Heart right ventricle (tissue), 16 donors: Measurements from ENCODE around the gene CIROP. TPM values are rescaled to one million over a fixed set of nuclear protein-coding genes. Genes with fewer than 3 reads are reported as not detected.
A peak's percentile ranks its signal among the peaks of the same experiment; 100 is the strongest.

Source experiments
- ATAC-seq, 8 donors: fragments of 200-7000 bp; cut with Tn5 transposase; one replicate each; pipeline ENCODE4 v1.9.1; 2020; ENCODE audit warnings: mild to moderate bottlenecking in 8 of 8, moderate library complexity in 8 of 8, moderate number of reproducible peaks in 1 of 8
- DNase-seq, 2 donors: peaks; one replicate each; pipeline ENCODE4 v3.0.0-alpha.2; 2020
- H3K27ac ChIP-seq, 10 donors: fragments of 200-600 bp; sonication (generic) in 2 of 10; one replicate each; pipeline versions ENCODE4 v1.5.0 to v1.8.0; 2020 to 2022; ENCODE audit warnings: mild to moderate bottlenecking in 3 of 10
- H3K27me3 ChIP-seq, 7 donors: fragments of 200-600 bp; one replicate each; pipeline ENCODE4 v1.8.0; 2021 to 2022; ENCODE audit warnings: mild to moderate bottlenecking in 2 of 7
- H3K36me3 ChIP-seq, 9 donors: fragments of 200-600 bp; sonication (generic) in 1 of 9; one replicate each; pipeline versions ENCODE4 v1.5.0 to v1.8.0; 2020 to 2022; ENCODE audit warnings: mild to moderate bottlenecking in 2 of 9
- H3K4me1 ChIP-seq, 9 donors: fragments of 200-600 bp; sonication (generic) in 1 of 9; one replicate each; pipeline versions ENCODE4 v1.5.0 to v1.8.0; 2020 to 2022; ENCODE audit warnings: mild to moderate bottlenecking in 4 of 9
- H3K4me3 ChIP-seq, 10 donors: fragments of 200-600 bp; sonication (generic) in 2 of 10; one replicate each; pipeline versions ENCODE4 v1.5.0 to v1.8.0; 2020 to 2022; ENCODE audit warnings: mild to moderate bottlenecking in 7 of 10, moderate library complexity in 2 of 10
- H3K9me3 ChIP-seq, 11 donors: fragments of 200-600 bp in 10 of 11; sonication (generic) in 2 of 11; one replicate each; pipeline versions ENCODE4 v1.5.0 to v1.8.0; 2013 to 2022; ENCODE audit warnings: mild to moderate bottlenecking in 2 of 11, control low read depth in 1 of 11, moderate library complexity in 1 of 11
- CTCF ChIP-seq, 9 donors: fragments of 200-600 bp; sonication (generic) in 2 of 9; IDR thresholded peaks; one replicate each; pipeline versions ENCODE4 v1.5.0 to v1.8.0; 2021 to 2022; ENCODE audit warnings: antibody characterized with exemption in 9 of 9, mild to moderate bottlenecking in 5 of 9, moderate library complexity in 1 of 9
- WGBS, 2 donors: extraction: QIAGEN DNeasy Blood & Tissue Kit; methylation state at CpG; one replicate each; pipeline ENCODE4 v1.1.7; 2013; ENCODE audit warnings: inconsistent platforms in 1 of 2; 5-methylcytosine and 5-hydroxymethylcytosine counted together
- intact Hi-C, 10 donors: fragments of 100-400 bp; cut with DNase I; formaldehyde crosslinking; loops; one replicate each; pipeline versions ENCODE4 v1.11.1 to v1.14.2; 2022
- polyA plus RNA-seq, 2 donors: library from polyadenylated mRNA; stranded (reverse); fragments of 200-250 nt; gene quantifications; one replicate each; pipeline ENCODE4 v1.2.3, GENCODE V29; 2013
- total RNA-seq, 10 donors: library from RNA; stranded (reverse); fragmentation: NEBNext Ultra II Directional in 3 of 10; extraction: Animal tissue kit (Norgen Biotek cat#: 25700) in 3 of 10; gene quantifications; one replicate each; pipeline versions ENCODE4 v1.2.1 to v1.2.4, GENCODE V29; 2021 to 2023
- donor health status: Arrhythmogenic right ventricular cardiomyopathy.
- donor health status: ischemic (EF 13 %, LVEDD 7.1; RV severe dilation, severe dysfunction).
- donor health status: healthy with polysubstance abuse.
- donor health status: DM: no; HTN: yes; CAD: no.
- donor health status: DM: no; HTN: no; CAD: no.
- donor health status: ischemic (EF 25% LVEDD 6.9; RV normal size, moderate dysfunction).
- donor health status: ischemic (EF 25% LVEDD 5.7; RV mildly dilated, moderate dysfunction).
- donor health status: healthy.
- donor health status: DM: yes; HTN: yes; CAD: no.
- donor health status: Ischemic cardiomyopathy.
- donor health status: ischemic (EF 35%, LVEDD 5.7; RV mildly dilated, moderate dysfunction).
- donor health status: nonischemic (EF 11% LVEDD 7.7; RV severe dilation, severe dysfunction).
- donor health status: DM: yes; HTN: yes; CAD: no.
- donor health status: PGD.
- donor health status: ischemic (EF 29% LVEDD 5.4; RV normal size, mild dysfunction).
- donor health status: nonischemic (EF 23%, LVEDD 6.1; RV moderate dilation, normal function).

Gene CIROP
- total and polyA plus RNA-seq, 12 donors: not detected

DNA sequence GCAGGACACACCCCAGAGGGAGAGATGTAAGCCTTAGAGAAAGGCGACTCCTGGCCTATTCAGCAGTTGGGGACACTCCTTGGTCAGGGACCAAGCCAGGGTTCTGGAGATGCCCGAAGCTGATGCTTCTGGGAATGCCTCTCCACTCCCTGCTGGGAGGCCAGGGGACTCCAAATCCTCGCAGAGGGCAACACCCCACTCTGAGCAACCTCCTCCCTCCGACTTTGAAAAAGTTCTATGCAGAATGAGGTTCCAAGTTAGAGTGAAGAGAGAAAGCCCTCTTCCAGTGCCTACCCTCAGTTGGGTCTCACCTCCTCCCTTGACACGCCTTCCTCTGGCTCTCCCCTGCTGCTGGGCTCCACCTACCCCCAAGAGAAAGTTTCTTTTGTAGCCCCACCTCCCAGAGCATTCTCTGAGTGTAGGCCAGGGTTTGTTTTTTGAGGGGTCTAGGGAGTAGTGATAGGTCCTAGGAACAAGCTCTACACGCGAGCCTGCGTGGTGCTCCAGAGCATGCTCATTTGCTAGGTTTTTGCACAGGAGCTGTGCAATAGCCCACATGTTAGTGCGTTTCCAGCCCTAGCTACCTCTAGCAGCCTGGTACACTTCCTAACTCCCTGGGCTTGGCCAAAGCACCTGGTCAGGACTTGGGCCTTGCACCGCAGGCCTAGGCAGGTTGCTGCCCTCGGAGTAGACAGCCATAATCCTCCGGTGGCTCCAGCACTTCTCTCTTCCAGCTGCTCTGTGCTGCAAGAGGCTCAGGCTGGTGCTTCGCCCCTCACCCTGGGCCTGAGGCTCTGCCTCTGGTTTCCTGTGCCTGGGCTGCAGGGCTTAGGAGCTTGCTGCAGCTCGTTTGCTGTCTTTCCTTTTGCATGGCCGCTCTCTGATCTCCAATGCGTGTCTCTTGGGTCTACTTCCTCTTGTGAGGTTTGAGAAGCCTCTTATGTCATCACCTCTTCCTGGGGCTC, 14.9 kb upstream of the CIROP start:
- WGBS, 2 donors: 75 to 78% methylated on average over 16 of the region's 16 CpGs
- no peaks in the 10 kb centered on the region for H3K9me3 ChIP-seq
- peaks cover 0 to 8% (median 0%) of the 10 kb centered on the region in 7 donors for H3K27me3 ChIP-seq
- no peak for TF ChIP-seq CTCF (IDR thresholded peaks at IDR 0.05)
- DNase-seq (no peak), ATAC-seq (no peak)
- H3K4me1 ChIP-seq: peaks cover 0 to 60% (median 7%) of the 10 kb centered on the region in 9 donors
- peak overlapping the region in 1 of 10 donors; percentile 80 for H3K27ac ChIP-seq
- peak overlapping the region in 1 of 10 donors; percentile 41 for H3K4me3 ChIP-seq
- no peaks in the 10 kb centered on the region for H3K36me3 ChIP-seq
- intact Hi-C loops: loop anchor here (1.0 to 10.0 kb wide), 8 partner anchors 38 to 185 kb away; partner anchors contain the start of genes BCL2L2 (in 1 of the 10), PPP1R3E (in 1 of the 10) and SLC7A8 (in 1 of the 10)

GRCh38 chr14:23118506-23119362, 13.9 kb upstream of the CIROP start, which contains the start of gene CEBPE:
Gene CEBPE, minus strand, starts transcription at chr14:23119255. Its CDS starts 164 bp downstream, at chr14:23119091.
- peak within 1 kb of the TSS in 1 of 10 donors; percentile 41 for H3K4me3 ChIP-seq
- 81 to 83% methylated on average over 32 of the region's 32 CpGs for WGBS, 2 donors
- no peak for DNase-seq
- H3K9me3 ChIP-seq: no peaks in the 10 kb centered on the region
- H3K4me1 ChIP-seq: peaks cover 0 to 65% (median 10%) of the 10 kb centered on the region in 9 donors
- H3K27ac ChIP-seq: peak within 1 kb of the TSS in 1 of 10 donors; percentile 80
- H3K27me3 ChIP-seq: peaks cover 0 to 11% (median 0%) of the 10 kb centered on the region in 7 donors
- intact Hi-C loops: no loop called here
- TF ChIP-seq CTCF (IDR thresholded peaks at IDR 0.05): no peak
- H3K36me3 ChIP-seq: no peaks in the 10 kb centered on the region
- no peak for ATAC-seq

DNA sequence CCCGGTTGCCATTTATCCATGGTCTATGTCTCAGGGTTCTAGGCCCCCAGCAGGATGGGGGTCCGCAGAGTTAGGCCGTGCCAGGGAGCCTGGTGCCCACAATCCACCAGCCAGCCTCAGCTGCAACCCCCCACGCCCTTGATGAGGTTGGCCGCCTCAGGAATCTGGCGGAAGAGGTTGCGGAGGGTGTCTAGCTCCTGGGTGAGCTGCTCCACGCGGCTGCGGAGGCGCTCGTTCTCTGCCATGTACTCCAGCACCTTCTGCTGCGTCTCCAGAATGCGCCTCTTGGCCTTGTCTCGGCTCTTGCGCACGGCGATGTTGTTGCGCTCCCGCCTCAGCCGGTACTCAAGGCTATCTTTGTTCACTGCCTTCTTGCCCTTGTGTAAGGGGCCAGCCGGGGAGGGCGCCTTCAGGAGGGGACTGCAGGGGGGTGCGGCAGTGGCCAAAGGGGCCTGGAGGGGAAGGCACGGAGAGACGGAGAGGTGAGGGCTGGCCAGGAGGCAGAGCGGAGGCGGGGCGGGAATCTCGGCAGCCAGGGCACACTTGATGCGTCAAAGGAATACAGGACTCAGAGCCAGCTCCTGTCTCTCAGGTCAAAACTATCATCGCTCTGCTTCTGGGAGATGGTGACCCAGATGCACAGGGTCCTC, 12.7 kb upstream of the CIROP start:
- Histone ChIP-seq H3K4me3 (peak overlapping the region in 1 of 10 donors; percentile 41), H3K27me3 (peaks cover 0 to 18% (median 0%) of the 10 kb centered on the region in 7 donors), H3K36me3 (no peaks in the 10 kb centered on the region), H3K27ac (peak overlapping the region in 1 of 10 donors; percentile 80), H3K4me1 (peaks cover 0 to 71% (median 10%) of the 10 kb centered on the region in 9 donors), H3K9me3 (no peaks in the 10 kb centered on the region)
- 88% methylated on average over 32 of the region's 32 CpGs for WGBS, 2 donors
- TF ChIP-seq CTCF (IDR thresholded peaks at IDR 0.05): no peak
- intact Hi-C loops: no loop called here
- DNase-seq (no peak), ATAC-seq (no peak)
